ENCODE results near the gene PAPPA2.
"Not testable (repeated sequence)": the region's sequence is repeated elsewhere in the genome, so short reads cannot be mapped to it uniquely, and the experiment has no call there.

PAPPA2 gene

GRCh38 chr1:176552217-176552991 is 89.4 kb downstream of the PAPPA2 start:
- DNase-seq, result no peak

- no peak for DNase-seq
These were observed 90.0 kb downstream of the PAPPA2 start for GRCh38 chr1:176552999-176553398.

- DNase-seq, result no peak
These were observed 93.3 kb downstream of the PAPPA2 start for GRCh38 chr1:176556288-176556687.

- no peak for DNase-seq
These were observed 94.7 kb downstream of the PAPPA2 start for GRCh38 chr1:176557543-176558258.

GRCh38 chr1:176558561-176558960 is 95.6 kb downstream of the PAPPA2 start:
- DNase-seq, result no peak

GRCh38 chr1:176559474-176559873 is 96.5 kb downstream of the PAPPA2 start:
- no peak for DNase-seq

- DNase-seq, result peak; percentile 86 to 96
These were observed 96.9 kb downstream of the PAPPA2 start for GRCh38 chr1:176559878-176560277.

- DNase-seq, result no peak
These were observed 97.7 kb downstream of the PAPPA2 start for GRCh38 chr1:176560681-176561080.

GRCh38 chr1:176561761-176562160 is 98.8 kb downstream of the PAPPA2 start:
- not testable (repeated sequence) for DNase-seq

- DNase-seq, result no peak
These were observed 103.3 kb downstream of the PAPPA2 start for GRCh38 chr1:176566004-176566975.

- DNase-seq, result no peak
These were observed 104.3 kb downstream of the PAPPA2 start for GRCh38 chr1:176567190-176567794.

GRCh38 chr1:176568185-176568584 is 105.2 kb downstream of the PAPPA2 start:
- no peak for DNase-seq

- DNase-seq, result peak in 1 of 2 experiments; percentile 37
These were observed 111.8 kb downstream of the PAPPA2 start for GRCh38 chr1:176574756-176575155.

GRCh38 chr1:176575991-176576390 is 113.0 kb downstream of the PAPPA2 start:
- no peak for DNase-seq

- DNase-seq, result no peak
These were observed 113.7 kb downstream of the PAPPA2 start for GRCh38 chr1:176576670-176577069.

- no peak for DNase-seq
These were observed 114.7 kb downstream of the PAPPA2 start for GRCh38 chr1:176577646-176578197.

GRCh38 chr1:176579087-176579486 is 116.1 kb downstream of the PAPPA2 start:
- DNase-seq, result no peak

- no peak for DNase-seq
These were observed 132.2 kb downstream of the PAPPA2 start for GRCh38 chr1:176595217-176595616.

- no peak for DNase-seq
These were observed 138.4 kb downstream of the PAPPA2 start for GRCh38 chr1:176601348-176601747.

GRCh38 chr1:176602388-176603004 is 139.5 kb downstream of the PAPPA2 start:
- no peak for DNase-seq

GRCh38 chr1:176603696-176604095 is 140.7 kb downstream of the PAPPA2 start:
- DNase-seq, result no peak

GRCh38 chr1:176604461-176604860 is 141.5 kb downstream of the PAPPA2 start:
- DNase-seq, result no peak
